ENCODE results near the gene HM13.

DNA sequence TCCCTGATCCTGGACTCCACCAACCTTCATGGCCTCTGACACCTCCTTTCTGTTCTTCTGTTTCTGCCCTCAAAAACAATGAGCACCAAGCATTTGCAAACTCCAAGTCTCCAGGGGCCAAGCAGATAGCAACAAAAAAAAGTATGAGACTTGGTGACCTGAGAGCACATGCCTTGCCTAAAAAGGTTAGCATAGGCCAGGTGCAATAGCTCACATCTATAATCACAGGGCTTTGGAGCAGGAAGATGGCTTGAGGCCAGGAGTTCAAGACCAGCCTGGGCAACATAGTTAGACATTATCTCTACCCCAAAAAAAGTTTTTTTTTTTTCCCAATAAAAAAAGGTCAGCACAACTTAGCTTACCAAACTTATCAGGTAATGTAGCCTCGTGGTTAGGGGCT is 13.7 kb upstream of the HM13 start:
- TF ChIP-seq MYC (IDR thresholded peaks at IDR 0.05; ENCODE audit: low read depth, low read length) (no peak), POLR2A (IDR thresholded peaks at IDR 0.05; ENCODE audit: low read depth, low read length) (no peak)

Measured in endothelial cell of umbilical vein (primary cell).